ENCODE measurements around the gene MED19.
"Not testable (repeated sequence)": the region's sequence is repeated elsewhere in the genome, so short reads cannot be mapped to it uniquely, and the experiment has no call there.

Gene MED19

DNA sequence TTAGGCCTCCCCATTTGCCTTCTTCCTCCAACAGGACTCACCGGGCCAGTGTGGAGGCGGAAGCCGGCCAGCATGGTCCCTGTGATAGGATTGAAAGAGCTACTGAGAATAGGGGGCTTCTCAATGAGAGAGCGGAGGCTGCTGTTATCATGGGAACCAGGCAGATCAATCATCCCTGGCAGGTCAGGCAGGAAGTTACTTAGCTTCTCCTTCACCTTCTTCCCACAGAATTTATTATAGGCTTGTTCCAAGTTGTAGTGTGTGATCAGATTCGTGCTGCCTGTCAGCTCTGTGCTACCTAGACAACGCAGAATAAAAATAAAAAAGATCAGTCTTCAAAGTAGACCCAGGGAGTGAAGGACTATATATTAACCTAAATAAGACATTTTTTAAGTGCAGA, 7.1 kb downstream of the MED19 start:
- TF ChIP-seq, protein P1, sequence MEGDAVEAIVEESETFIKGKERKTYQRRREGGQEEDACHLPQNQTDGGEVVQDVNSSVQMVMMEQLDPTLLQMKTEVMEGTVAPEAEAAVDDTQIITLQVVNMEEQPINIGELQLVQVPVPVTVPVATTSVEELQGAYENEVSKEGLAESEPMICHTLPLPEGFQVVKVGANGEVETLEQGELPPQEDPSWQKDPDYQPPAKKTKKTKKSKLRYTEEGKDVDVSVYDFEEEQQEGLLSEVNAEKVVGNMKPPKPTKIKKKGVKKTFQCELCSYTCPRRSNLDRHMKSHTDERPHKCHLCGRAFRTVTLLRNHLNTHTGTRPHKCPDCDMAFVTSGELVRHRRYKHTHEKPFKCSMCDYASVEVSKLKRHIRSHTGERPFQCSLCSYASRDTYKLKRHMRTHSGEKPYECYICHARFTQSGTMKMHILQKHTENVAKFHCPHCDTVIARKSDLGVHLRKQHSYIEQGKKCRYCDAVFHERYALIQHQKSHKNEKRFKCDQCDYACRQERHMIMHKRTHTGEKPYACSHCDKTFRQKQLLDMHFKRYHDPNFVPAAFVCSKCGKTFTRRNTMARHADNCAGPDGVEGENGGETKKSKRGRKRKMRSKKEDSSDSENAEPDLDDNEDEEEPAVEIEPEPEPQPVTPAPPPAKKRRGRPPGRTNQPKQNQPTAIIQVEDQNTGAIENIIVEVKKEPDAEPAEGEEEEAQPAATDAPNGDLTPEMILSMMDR (IDR thresholded peaks at IDR 0.05; ENCODE audit: borderline replicate concordance, insufficient read depth, low read depth, low read length): no peak
- H3K4me3 ChIP-seq (ENCODE audit: low read depth, low read length): no peak overlapping the region

- no peak overlapping the region for H3K4me3 ChIP-seq (ENCODE audit: low read depth, low read length)
- TF ChIP-seq, protein P1 (IDR thresholded peaks at IDR 0.05; ENCODE audit: borderline replicate concordance, insufficient read depth, low read depth, low read length): no peak
Observed at GRCh38 chr11:57703341-57703740, 8.7 kb downstream of the MED19 start.

DNA sequence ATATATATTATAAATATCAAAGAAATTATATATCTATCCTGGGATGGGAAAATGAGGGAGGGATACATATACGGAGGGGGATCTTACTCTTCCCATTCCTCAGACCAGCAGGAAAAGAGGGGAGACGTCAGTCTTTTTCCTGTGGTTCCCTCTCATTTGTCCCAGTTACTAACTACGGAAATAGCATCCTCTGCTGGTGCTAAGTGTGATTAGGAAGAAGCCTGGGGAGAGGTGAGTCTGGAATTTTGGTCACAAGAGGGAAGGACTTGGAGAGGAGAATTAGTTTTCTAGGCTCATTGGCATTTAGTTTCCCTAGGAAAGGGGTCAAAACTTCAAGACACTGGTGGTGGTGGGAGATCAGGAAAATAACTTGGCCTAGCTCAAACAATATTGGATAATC, 11.6 kb downstream of the MED19 start:
- TF ChIP-seq, protein P1 (IDR thresholded peaks at IDR 0.05; ENCODE audit: borderline replicate concordance, insufficient read depth, low read depth, low read length): no peak
- no peak overlapping the region for H3K4me3 ChIP-seq (ENCODE audit: low read depth, low read length)

DNA sequence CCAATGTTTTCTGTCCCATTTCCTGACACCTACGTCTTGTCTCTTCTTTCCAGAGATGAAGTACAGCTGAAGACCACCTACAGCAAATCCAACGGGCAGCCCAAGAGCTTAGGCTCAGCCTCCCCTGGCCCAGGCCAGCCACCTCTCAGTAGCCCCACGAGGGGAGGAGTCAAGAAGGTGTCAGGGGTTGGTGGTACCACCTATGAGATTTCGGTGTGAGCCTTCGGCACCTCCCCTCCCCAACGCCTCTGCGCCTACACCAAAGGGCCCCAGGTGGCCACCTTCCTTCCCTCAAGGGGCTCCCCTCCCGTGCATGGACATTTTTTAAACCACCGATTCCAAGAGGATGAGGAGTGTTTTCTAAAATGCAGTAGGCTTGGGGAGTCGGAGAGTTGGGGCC, 12.2 kb downstream of the MED19 start:
- TF ChIP-seq, protein P1 (IDR thresholded peaks at IDR 0.05; ENCODE audit: borderline replicate concordance, insufficient read depth, low read depth, low read length): no peak
- H3K4me3 ChIP-seq (ENCODE audit: low read depth, low read length): no peak overlapping the region

DNA sequence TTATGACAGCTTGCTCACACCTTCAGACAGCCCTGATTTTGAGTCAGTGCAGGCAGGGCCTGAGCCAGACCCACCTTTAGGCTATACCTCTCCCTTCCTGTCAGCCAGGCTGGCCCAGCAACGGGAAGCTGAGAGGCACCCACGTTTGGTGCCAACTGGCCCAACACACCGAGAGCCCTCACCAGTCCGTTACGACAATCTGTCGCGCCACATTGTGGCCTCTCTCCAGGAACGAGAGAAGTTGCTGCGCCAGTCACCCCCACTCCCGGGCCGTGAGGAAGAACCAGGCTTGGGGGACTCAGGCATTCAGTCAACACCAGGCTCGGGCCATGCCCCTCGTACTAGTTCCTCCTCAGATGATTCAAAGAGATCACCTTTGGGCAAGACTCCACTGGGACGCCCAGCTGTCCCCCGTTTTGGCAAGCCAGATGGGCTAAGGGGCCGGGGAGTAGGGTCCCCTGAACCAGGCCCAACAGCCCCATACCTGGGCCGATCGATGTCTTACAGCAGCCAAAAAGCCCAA, 13.1 kb downstream of the MED19 start:
- TF ChIP-seq, protein P1 (IDR thresholded peaks at IDR 0.05; ENCODE audit: borderline replicate concordance, insufficient read depth, low read depth, low read length): no peak
- no peak overlapping the region for H3K4me3 ChIP-seq (ENCODE audit: low read depth, low read length)

DNA sequence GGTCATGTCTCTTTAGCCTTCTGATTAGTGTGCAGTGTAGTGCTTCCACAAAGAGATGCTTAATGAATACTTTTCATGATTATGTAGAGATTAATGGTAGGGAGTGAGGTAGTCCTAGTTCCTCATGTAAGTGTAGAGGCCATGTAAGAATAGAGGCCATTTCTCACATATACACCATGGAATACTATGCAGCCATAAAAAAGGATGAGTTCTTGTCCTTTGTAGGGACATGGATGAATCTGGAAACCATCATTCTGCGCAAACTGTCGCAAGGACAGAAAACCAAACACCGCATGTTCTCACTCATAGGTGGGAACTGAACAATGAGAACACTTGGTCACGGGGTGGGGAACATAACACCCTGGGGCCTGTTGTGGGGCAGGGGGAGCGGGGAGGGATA, 21.5 kb downstream of the MED19 start:
- H3K4me3 ChIP-seq (ENCODE audit: low read depth, low read length): not testable (repeated sequence)

DNA sequence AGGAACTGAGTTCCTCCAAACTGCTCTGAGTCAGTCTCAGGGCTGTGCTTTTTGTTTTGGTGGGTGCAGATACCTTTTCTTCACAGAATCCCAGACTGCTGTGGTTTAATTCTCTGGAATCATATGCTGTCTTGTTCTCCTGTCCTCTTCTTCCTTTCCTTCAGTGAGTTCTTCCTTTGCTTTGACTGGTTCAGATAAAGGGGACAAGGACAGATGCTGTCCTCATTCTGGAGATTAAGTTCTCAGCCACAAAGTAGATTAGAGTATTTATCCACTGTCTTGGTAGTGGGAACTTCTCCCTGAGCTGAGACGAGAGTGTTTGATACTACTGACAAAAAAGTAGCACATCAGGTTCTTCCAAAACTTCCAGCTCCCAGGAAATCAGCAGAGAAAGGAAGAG, 30.8 kb downstream of the MED19 start:
- TF ChIP-seq, protein P1 (IDR thresholded peaks at IDR 0.05; ENCODE audit: borderline replicate concordance, insufficient read depth, low read depth, low read length): no peak
- no peak overlapping the region for H3K4me3 ChIP-seq (ENCODE audit: low read depth, low read length)

GRCh38 chr11:57680552-57680874, 31.5 kb downstream of the MED19 start:
- TF ChIP-seq, protein P1 (IDR thresholded peaks at IDR 0.05; ENCODE audit: borderline replicate concordance, insufficient read depth, low read depth, low read length): no peak
- no peak overlapping the region for H3K4me3 ChIP-seq (ENCODE audit: low read depth, low read length)
